ENCODE data around the gene MCF2L2. TPM values are rescaled to one million over a fixed set of nuclear protein-coding genes. Genes with fewer than 3 reads are reported as not detected.
"Not testable (repeated sequence)": the region's sequence is repeated elsewhere in the genome, so short reads cannot be mapped to it uniquely, and the experiment has no call there.

The MCF2L2 gene
- total RNA-seq, 3 donors from 2014 or later (not counting 1 experiment from before 2014, with no cell fraction given), result 2.2 to 4.9 (median 2.7) TPM

GRCh38 chr3:183233966-183234365 lies 194.5 kb downstream of the MCF2L2 start:
- Mint-ChIP-seq H3K27ac (no peak overlapping the region), H3K27me3 (ENCODE audit: low read depth in 2 of 2) (peaks cover 4 to 7% of the 10 kb centered on the region in 2 donors), H3K4me3 (no peak overlapping the region), H3K36me3 (no peaks in the 10 kb centered on the region), H3K4me1 (no peaks in the 10 kb centered on the region), H3K9me3 (no peaks in the 10 kb centered on the region)
- Histone ChIP-seq H3K27me3 (ENCODE audit: control insufficient read depth, insufficient read depth, low read length) (no peaks in the 10 kb centered on the region), H3K36me3 (ENCODE audit: control insufficient read depth, insufficient read depth, low read length) (no peaks in the 10 kb centered on the region), H3K4me1 (ENCODE audit: control insufficient read depth, insufficient read depth, low read length) (no peaks in the 10 kb centered on the region), H3K4me3 (ENCODE audit: low read length) (no peak overlapping the region), H3K9me3 (ENCODE audit: control insufficient read depth, insufficient read depth, low read length) (no peaks in the 10 kb centered on the region), H3K27ac (ENCODE audit: low read length) (no peak overlapping the region)
- intact Hi-C loops (cut with micrococcal nuclease), result no loop called here
- ATAC-seq (no peak), DNase-seq (no peak)
- WGBS (ENCODE audit: insufficient coverage), result 27% methylated on average over 4 of the region's 4 CpGs
- TF ChIP-seq CTCF (IDR thresholded peaks at IDR 0.05), result no peak

DNA sequence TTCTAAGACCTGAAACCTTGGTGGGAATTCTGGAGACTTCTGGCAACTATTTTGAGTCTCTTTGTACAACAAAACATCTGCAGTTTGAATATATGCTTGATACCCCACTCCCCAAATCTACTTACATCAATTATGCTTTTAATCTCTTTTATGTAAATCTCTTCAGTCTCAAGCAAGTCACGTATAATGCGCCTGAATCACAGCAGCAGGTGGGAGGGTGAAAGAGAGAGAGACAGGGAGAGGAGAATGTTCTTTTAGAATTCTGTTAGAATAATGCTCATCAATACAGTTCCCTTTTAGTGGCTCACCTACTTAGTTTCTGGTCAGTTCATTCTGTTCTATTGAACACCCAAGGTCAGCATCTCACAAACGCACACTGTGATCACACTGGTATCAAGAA lies 197.6 kb downstream of the MCF2L2 start:
- no peak overlapping the region for H3K4me3 Mint-ChIP-seq
- Histone ChIP-seq H3K27me3 (ENCODE audit: control insufficient read depth, insufficient read depth, low read length) (no peaks in the 10 kb centered on the region), H3K9me3 (ENCODE audit: control insufficient read depth, insufficient read depth, low read length) (no peaks in the 10 kb centered on the region), H3K27ac (ENCODE audit: low read length) (no peak overlapping the region), H3K4me3 (ENCODE audit: low read length) (no peak overlapping the region), H3K36me3 (ENCODE audit: control insufficient read depth, insufficient read depth, low read length) (no peaks in the 10 kb centered on the region), H3K4me1 (ENCODE audit: control insufficient read depth, insufficient read depth, low read length) (no peaks in the 10 kb centered on the region)
- 85% methylated on average over 1 of the region's 3 CpGs for WGBS (ENCODE audit: insufficient coverage)
- intact Hi-C loops (cut with micrococcal nuclease), result no loop called here
- no peak for TF ChIP-seq CTCF (IDR thresholded peaks at IDR 0.05)
- no peaks in the 10 kb centered on the region for H3K36me3 Mint-ChIP-seq
- H3K4me1 Mint-ChIP-seq, result no peaks in the 10 kb centered on the region
- no peaks in the 10 kb centered on the region for H3K9me3 Mint-ChIP-seq
- no peak overlapping the region for H3K27ac Mint-ChIP-seq
- H3K27me3 Mint-ChIP-seq (ENCODE audit: low read depth in 2 of 2), result peaks cover 7% of the 10 kb centered on the region in 2 donors
- DNase-seq (no peak), ATAC-seq (no peak)

GRCh38 chr3:183230251-183230650 lies 198.2 kb downstream of the MCF2L2 start:
- H3K27ac ChIP-seq (ENCODE audit: low read length); intact Hi-C loops (cut with micrococcal nuclease); H3K36me3 Mint-ChIP-seq; H3K27me3 ChIP-seq (ENCODE audit: control insufficient read depth, insufficient read depth, low read length); H3K4me1 ChIP-seq (ENCODE audit: control insufficient read depth, insufficient read depth, low read length); H3K4me1 Mint-ChIP-seq; H3K27me3 Mint-ChIP-seq (ENCODE audit: low read depth in 2 of 2); H3K9me3 ChIP-seq (ENCODE audit: control insufficient read depth, insufficient read depth, low read length); H3K36me3 ChIP-seq (ENCODE audit: control insufficient read depth, insufficient read depth, low read length); DNase-seq; H3K4me3 Mint-ChIP-seq; H3K27ac Mint-ChIP-seq; H3K9me3 Mint-ChIP-seq; ATAC-seq; H3K4me3 ChIP-seq (ENCODE audit: low read length): not testable (repeated sequence)
- WGBS (ENCODE audit: insufficient coverage), result 87% methylated on average over 1 of the region's 8 CpGs

GRCh38 chr3:183229178-183229577 lies 199.2 kb downstream of the MCF2L2 start:
- intact Hi-C loops (cut with micrococcal nuclease), result no loop called here
- WGBS (ENCODE audit: insufficient coverage), result no CpG with 5 or more reads among the region's 1 CpG
- no peak overlapping the region for H3K27ac ChIP-seq (ENCODE audit: low read length)
- no peak overlapping the region for H3K4me3 Mint-ChIP-seq
- no peak overlapping the region for H3K4me3 ChIP-seq (ENCODE audit: low read length)
- no peaks in the 10 kb centered on the region for H3K9me3 Mint-ChIP-seq
- peaks cover 11 to 12% of the 10 kb centered on the region in 2 donors for H3K4me1 Mint-ChIP-seq
- H3K9me3 ChIP-seq (ENCODE audit: control insufficient read depth, insufficient read depth, low read length), result no peaks in the 10 kb centered on the region
- H3K27me3 ChIP-seq (ENCODE audit: control insufficient read depth, insufficient read depth, low read length), result no peaks in the 10 kb centered on the region
- no peak overlapping the region for H3K27ac Mint-ChIP-seq
- ATAC-seq (no peak), DNase-seq (no peak)
- peaks cover 7% of the 10 kb centered on the region in 2 donors for H3K27me3 Mint-ChIP-seq (ENCODE audit: low read depth in 2 of 2)
- no peak for TF ChIP-seq CTCF (IDR thresholded peaks at IDR 0.05)
- no peaks in the 10 kb centered on the region for H3K36me3 ChIP-seq (ENCODE audit: control insufficient read depth, insufficient read depth, low read length)
- H3K4me1 ChIP-seq (ENCODE audit: control insufficient read depth, insufficient read depth, low read length), result peaks cover 7% of the 10 kb centered on the region
- no peaks in the 10 kb centered on the region for H3K36me3 Mint-ChIP-seq

Measured in natural killer cell (primary cell).